Gastrocnemius medialis (tissue), 4 donors: ENCODE measurements around the gene GRIK3.

Experiments
- POLR2A ChIP-seq, 2 donors: fragments of 450-650 bp; IDR thresholded peaks; one replicate each; pipeline ENCODE4 v1.6.1; 2017; ENCODE audit warnings: antibody characterized with exemption in 2 of 2, mild to moderate bottlenecking in 2 of 2, moderate library complexity in 2 of 2
- TF ChIP-seq, protein P1 (sequence below), 5 experiments: fragments of 450-650 bp in 3 of 5; fragments of 200-600 bp in 2 of 5; sonication (generic) in 2 of 5; IDR thresholded peaks in 4 of 5; conservative IDR thresholded peaks in 1 of 5; 1 replicate in 4 of 5; 2 replicates in 1 of 5; pipeline ENCODE4 v1.5.1; 2016 to 2019; ENCODE audit warnings: antibody characterized with exemption in 5 of 5, mild to moderate bottlenecking in 3 of 5, moderate library complexity in 3 of 5

DNA sequence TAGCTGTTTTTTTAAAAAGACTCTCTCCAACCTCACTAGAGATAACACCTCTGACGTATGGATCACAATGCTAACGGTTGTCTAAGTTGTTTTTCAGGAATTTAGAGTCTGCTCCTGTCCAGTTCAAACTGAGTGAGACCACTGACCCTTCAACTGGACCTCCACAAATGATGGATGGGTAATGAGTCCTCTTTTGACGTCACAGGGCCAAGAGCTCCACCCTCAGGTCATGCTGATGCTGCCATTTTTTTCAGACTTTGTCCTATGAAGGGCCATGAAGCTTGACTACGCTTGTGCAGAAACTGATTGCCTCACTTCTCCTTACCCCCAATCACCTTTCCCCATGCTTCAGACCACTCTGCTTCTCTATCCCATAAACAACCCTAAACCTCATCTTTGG lies 16.6 kb downstream of the GRIK3 start:
- TF ChIP-seq, protein P1, sequence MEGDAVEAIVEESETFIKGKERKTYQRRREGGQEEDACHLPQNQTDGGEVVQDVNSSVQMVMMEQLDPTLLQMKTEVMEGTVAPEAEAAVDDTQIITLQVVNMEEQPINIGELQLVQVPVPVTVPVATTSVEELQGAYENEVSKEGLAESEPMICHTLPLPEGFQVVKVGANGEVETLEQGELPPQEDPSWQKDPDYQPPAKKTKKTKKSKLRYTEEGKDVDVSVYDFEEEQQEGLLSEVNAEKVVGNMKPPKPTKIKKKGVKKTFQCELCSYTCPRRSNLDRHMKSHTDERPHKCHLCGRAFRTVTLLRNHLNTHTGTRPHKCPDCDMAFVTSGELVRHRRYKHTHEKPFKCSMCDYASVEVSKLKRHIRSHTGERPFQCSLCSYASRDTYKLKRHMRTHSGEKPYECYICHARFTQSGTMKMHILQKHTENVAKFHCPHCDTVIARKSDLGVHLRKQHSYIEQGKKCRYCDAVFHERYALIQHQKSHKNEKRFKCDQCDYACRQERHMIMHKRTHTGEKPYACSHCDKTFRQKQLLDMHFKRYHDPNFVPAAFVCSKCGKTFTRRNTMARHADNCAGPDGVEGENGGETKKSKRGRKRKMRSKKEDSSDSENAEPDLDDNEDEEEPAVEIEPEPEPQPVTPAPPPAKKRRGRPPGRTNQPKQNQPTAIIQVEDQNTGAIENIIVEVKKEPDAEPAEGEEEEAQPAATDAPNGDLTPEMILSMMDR (IDR thresholded peaks at IDR 0.05 in 4 of 5, conservative IDR thresholded peaks at IDR 0.05 in 1 of 5), result no peak
- no peak for TF ChIP-seq POLR2A (IDR thresholded peaks at IDR 0.05)
